HG02623 (cell line): ENCODE results near the gene ZNF213.

ENCODE experiments used
- ATAC-seq: cut with Tn5 transposase; IDR thresholded peaks from one replicate; pipeline ENCODE4 v1.9.1; 2021; ENCODE audit warnings: moderate library complexity; ENCODE audit not compliant: unreplicated experiment

The ZNF213 gene

GRCh38 chr16:3190949-3191353 is 56.1 kb downstream of the ZNF213 start:
- ATAC-seq, result no peak
